PC-3 (cell line): ENCODE measurements around the gene DCTN3. TPM values are rescaled to one million over a fixed set of nuclear protein-coding genes. Genes with fewer than 3 reads are reported as not detected.

Experiments used
- ATAC-seq: fragments of 200-7000 bp; cut with Tn5 transposase; 2 replicates; pipeline ENCODE4 v1.9.1; 2020; ENCODE audit warnings: mild to moderate bottlenecking, moderate library complexity
- BruUV-seq: library from RNA; stranded (reverse); fragments of 400-500 nt; replicated peaks from 2 replicates; lab custom pipeline; 2021; lab: Mats Ljungman, UMichigan
- CTCF ChIA-PET: fragments of 300-600 bp; sonication (Branson Sonifier 250); formaldehyde crosslinking; loops from one replicate; lab custom pipeline; 2022; ENCODE audit warnings: antibody characterized with exemption; lab: Charles Lee
- POLR2A ChIA-PET: fragments of 300-600 bp; sonication (Branson Sonifier 250); formaldehyde crosslinking; loops from one replicate; lab custom pipeline; 2022; ENCODE audit warnings: antibody characterized with exemption; ENCODE audit not compliant: unreplicated experiment; lab: Charles Lee
- DNase-seq: peaks from one replicate; pipeline ENCODE4 v3.0.0-alpha.2; 2015
- H2AFZ ChIP-seq: fragments of 300-600 bp; sonication (generic); 2 replicates; pipeline ENCODE4 v1.6.0; 2016; ENCODE audit warnings: antibody characterized with exemption, low read length
- H3F3A ChIP-seq: fragments of 300-600 bp; sonication (generic); one replicate; pipeline ENCODE4 v1.6.0; 2017; ENCODE audit warnings: antibody characterized with exemption, low read length, control low read depth, mild to moderate bottlenecking; ENCODE audit not compliant: unreplicated experiment
- H3K27ac ChIP-seq: fragments of 300-600 bp; sonication (generic); 2 replicates; pipeline ENCODE4 v1.5.1; 2016; ENCODE audit warnings: mild to moderate bottlenecking, low read length
- H3K27me3 ChIP-seq: fragments of 300-600 bp; sonication (generic); 2 replicates; pipeline ENCODE4 v1.6.1; 2016; ENCODE audit warnings: low read length, mixed read lengths
- H3K36me3 ChIP-seq: fragments of 300-600 bp; sonication (generic); 2 replicates; pipeline ENCODE4 v1.6.1; 2016; ENCODE audit warnings: low read depth, mixed run types, low read length, mixed read lengths
- H3K4me1 ChIP-seq: fragments of 300-600 bp; sonication (generic); 2 replicates; pipeline ENCODE4 v1.5.1; 2016; ENCODE audit warnings: low read length; ENCODE audit not compliant: insufficient read depth
- H3K4me2 ChIP-seq: fragments of 300-600 bp; sonication (generic); 2 replicates; pipeline ENCODE4 v1.6.0; 2016; ENCODE audit warnings: low read length
- H3K4me3 ChIP-seq: fragments of 300-600 bp; sonication (generic); 2 replicates; pipeline ENCODE4 v1.5.1; 2016; ENCODE audit warnings: mild to moderate bottlenecking, low read length, mixed read lengths
- H3K79me2 ChIP-seq: fragments of 300-600 bp; sonication (generic); 2 replicates; pipeline ENCODE4 v1.6.1; 2017; ENCODE audit warnings: low read length, mixed read lengths
- H3K9ac ChIP-seq: fragments of 300-600 bp; sonication (generic); 2 replicates; pipeline ENCODE4 v1.6.0; 2016; ENCODE audit warnings: mild to moderate bottlenecking, low read length
- H3K9me2 ChIP-seq: fragments of 300-600 bp; sonication (generic); replicated peaks from 2 replicates; pipeline ENCODE4 v1.6.1; 2016; ENCODE audit warnings: mixed run types, low read length, mixed read lengths
- H3K9me3 ChIP-seq: fragments of 300-600 bp; sonication (generic); 2 replicates; pipeline ENCODE4 v1.6.1; 2016; ENCODE audit warnings: low read length, mixed read lengths
- H4K20me1 ChIP-seq: fragments of 300-600 bp; sonication (generic); 2 replicates; pipeline ENCODE4 v1.6.1; 2016; ENCODE audit warnings: low read length, mixed read lengths
- EZH2 ChIP-seq: fragments of 300-600 bp; sonication (generic); IDR thresholded peaks from one replicate; pipeline ENCODE4 v1.6.1; 2017; ENCODE audit warnings: antibody characterized with exemption, mild to moderate bottlenecking, low read length; ENCODE audit not compliant: unreplicated experiment
- EZH2phosphoT487 ChIP-seq: fragments of 300-600 bp; sonication (generic); IDR thresholded peaks from 2 replicates; pipeline ENCODE4 v1.6.1; 2018; ENCODE audit warnings: mild to moderate bottlenecking, antibody characterized with exemption, low read length, borderline replicate concordance
- intact Hi-C: fragments of 100-400 bp; cut with micrococcal nuclease; formaldehyde crosslinking; loops from 2 replicates; pipeline ENCODE4 v1.9.0; 2023
- total RNA-seq: library from RNA; depleted of rRNA; stranded (reverse); fragments of >200 nt; gene quantifications from 2 replicates; pipeline ENCODE4 v1.2.3, GENCODE V29; 2014
- TF ChIP-seq, protein P1 (sequence below): fragments of 300-600 bp; sonication (generic); conservative IDR thresholded peaks from 2 replicates; pipeline ENCODE4 v1.5.1; 2017; ENCODE audit warnings: antibody characterized with exemption, low read depth, mild to moderate bottlenecking, low read length

DCTN3 gene
- total RNA-seq, 1 experiment from 2014 or later: 102 TPM

DNA sequence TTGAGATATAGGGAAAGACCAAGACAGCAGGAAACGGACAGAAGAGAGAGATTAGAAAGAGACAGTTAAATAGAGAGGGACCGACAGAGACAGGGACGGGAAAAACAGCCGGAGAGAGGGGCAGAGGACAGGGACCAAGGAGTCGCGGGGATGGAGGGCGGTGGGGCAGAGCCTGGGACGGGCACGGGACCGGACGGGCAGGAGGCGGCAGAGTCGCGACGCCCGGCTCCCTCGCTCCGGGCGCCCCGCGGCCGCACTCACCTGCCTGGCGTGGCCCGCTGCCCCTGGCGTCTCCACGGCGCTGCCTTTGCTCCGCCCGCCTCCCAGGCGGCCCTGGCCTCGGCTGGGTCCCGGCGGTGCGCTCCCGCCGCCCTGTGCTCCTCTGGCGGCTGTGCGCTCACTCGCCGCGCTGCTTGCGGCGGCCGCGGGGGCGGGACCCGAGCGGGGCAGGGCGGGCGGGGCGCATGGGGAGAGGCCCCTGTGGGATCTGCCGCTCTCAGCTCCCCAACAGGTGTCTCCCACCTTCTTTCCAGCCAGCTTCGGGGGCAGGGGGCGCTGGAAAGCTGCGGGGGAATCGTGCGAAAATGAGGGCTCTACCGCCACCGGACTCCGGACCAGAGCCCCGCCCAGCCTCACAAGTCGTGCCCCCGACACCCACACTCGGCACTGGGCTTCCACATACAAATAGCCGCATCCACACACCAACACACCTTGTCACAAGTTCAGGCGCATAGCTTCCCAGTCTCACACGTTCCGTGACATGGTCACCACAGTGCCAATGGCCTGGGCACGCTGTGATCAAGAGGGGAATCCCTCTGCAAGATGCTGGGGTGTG is 8.6 kb upstream of the DCTN3 start, which contains the start of gene ARID3C:
ARID3C (minus strand) TSS at position 411 of the 835 bp plus-strand sequence. CDS start 1,052 bp downstream, outside the sequence.
- BruUV-seq: no TSS peak

DNA sequence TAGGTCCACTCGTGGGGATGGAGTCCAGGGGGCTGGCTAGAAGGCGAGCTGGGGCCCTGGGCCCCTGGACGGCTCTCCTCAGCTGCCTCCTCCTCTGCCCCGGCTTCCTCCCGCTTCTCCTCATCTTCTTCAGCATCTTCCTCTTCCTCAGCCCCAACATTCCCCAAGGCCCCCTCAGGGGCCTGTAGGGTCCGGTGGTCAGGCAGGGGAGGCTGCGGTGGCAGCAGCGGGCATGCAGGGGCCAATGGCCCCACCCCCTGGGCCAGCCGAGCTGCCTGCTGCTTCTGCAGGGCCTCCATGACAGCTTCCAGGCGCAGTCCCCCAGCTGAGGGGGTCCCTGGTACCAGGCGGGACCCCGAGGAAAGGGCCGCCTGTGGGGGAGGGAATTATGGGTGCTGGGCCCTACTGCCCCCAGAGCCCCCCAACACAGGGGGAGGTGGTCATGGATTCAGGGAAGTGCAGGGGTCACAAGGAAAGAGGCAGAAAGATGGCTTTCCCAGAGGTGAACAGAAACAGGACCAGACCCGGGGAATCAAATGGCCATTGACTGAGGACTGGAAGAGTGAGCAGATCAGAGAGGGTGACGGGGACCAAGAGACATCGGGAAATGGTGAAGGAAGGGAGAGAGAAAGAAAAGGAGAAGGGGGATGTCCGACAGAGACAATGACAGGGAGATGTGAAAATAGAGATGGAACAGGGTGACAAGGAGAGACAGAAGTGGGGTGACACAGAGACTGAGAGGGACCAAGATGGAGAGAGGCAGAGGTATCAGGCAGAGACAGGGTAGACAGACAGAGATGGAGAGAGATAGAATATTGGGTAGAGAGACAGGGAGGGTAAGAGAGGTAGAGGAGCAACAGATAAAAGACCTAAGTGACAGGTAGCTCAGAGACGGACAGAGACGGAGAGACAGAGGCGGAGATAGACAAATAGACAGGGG is 7.7 kb upstream of the DCTN3 start:
- TF ChIP-seq, protein P1, sequence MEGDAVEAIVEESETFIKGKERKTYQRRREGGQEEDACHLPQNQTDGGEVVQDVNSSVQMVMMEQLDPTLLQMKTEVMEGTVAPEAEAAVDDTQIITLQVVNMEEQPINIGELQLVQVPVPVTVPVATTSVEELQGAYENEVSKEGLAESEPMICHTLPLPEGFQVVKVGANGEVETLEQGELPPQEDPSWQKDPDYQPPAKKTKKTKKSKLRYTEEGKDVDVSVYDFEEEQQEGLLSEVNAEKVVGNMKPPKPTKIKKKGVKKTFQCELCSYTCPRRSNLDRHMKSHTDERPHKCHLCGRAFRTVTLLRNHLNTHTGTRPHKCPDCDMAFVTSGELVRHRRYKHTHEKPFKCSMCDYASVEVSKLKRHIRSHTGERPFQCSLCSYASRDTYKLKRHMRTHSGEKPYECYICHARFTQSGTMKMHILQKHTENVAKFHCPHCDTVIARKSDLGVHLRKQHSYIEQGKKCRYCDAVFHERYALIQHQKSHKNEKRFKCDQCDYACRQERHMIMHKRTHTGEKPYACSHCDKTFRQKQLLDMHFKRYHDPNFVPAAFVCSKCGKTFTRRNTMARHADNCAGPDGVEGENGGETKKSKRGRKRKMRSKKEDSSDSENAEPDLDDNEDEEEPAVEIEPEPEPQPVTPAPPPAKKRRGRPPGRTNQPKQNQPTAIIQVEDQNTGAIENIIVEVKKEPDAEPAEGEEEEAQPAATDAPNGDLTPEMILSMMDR: no peak
- TF ChIP-seq EZH2: no peak
- no peak for TF ChIP-seq EZH2phosphoT487
- H3K9me3 ChIP-seq: no peaks in the 10 kb centered on the region
- no peak for ATAC-seq
- H2AFZ ChIP-seq: peak overlapping the region; percentile 61
- POLR2A ChIA-PET: interaction anchor here (0.7 kb wide), 1 partner anchor 10 kb away, joined by 5 read pairs; no protein-coding TSS in a partner anchor
- H3K4me2 ChIP-seq: peak overlapping the region; percentile 81
- no peak overlapping the region for H3K9ac ChIP-seq
- H3K4me1 ChIP-seq: no peaks in the 10 kb centered on the region; the same call in 1 of the 2 replicates
- peaks cover 14% of the 10 kb centered on the region for H3K27me3 ChIP-seq
- CTCF ChIA-PET: no interaction called here
- intact Hi-C loops: no loop called here
- H3F3A ChIP-seq: no peaks in the 10 kb centered on the region
- H4K20me1 ChIP-seq: no peaks in the 10 kb centered on the region
- no peaks in the 10 kb centered on the region for H3K36me3 ChIP-seq
- DNase-seq: no peak
- H3K4me3 ChIP-seq: peak overlapping the region; percentile 56
- H3K9me2 ChIP-seq: no peaks in the 10 kb centered on the region
- H3K27ac ChIP-seq: no peak overlapping the region
- BruUV-seq: no TSS peak
- H3K79me2 ChIP-seq: no peaks in the 10 kb centered on the region

More for the DNA sequence above, 8.6 kb upstream of the DCTN3 start, which contains the start of gene ARID3C:
- Histone ChIP-seq H2AFZ (peak within 1 kb of the TSS; percentile 61), H3K9ac (no peak within 1 kb of the TSS), H3K4me3 (peak within 1 kb of the TSS; percentile 56), H3K4me1 (no peaks in the 10 kb centered on the region; the same call in 1 of the 2 replicates), H3K4me2 (peak within 1 kb of the TSS; percentile 81), H3K9me3 (no peaks in the 10 kb centered on the region), H3K27me3 (peaks cover 14% of the 10 kb centered on the region), H3K27ac (no peak within 1 kb of the TSS), H3K9me2 (no peaks in the 10 kb centered on the region), H3K36me3 (no peaks in the 10 kb centered on the region), H3K79me2 (no peaks in the 10 kb centered on the region), H3F3A (no peaks in the 10 kb centered on the region), H4K20me1 (no peaks in the 10 kb centered on the region)
- ATAC-seq (peak; percentile 79), DNase-seq (peak; percentile 28)
- intact Hi-C loops: no loop called here
- CTCF ChIA-PET: interaction anchor here (1.2 kb wide), 1 partner anchor 16 kb away, joined by 4 read pairs; no protein-coding TSS in a partner anchor
- TF ChIP-seq EZH2phosphoT487: no peak
- no peak for TF ChIP-seq EZH2
- POLR2A ChIA-PET: interaction anchor here (0.7 kb wide), 1 partner anchor 9 kb away, joined by 5 read pairs; no protein-coding TSS in a partner anchor

DNA sequence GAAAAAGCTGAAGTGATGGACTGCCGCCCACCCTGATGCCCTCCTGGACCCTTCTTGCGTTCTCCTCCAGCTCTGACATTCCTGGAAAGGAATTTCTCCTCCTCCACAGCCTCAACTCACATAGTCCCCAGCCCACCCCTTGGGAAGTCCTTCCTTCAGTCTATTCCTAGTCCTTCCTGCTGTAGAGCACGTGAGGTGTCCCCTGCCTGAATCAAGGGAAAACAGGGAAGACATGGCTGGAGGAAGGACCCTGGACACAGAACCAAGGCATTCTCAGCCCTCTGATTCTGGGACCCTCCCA is 4.8 kb upstream of the DCTN3 start:
- H3K9me3 ChIP-seq: no peaks in the 10 kb centered on the region
- no peak overlapping the region for H3K27ac ChIP-seq
- no TSS peak for BruUV-seq
- H3K27me3 ChIP-seq: peaks cover 14% of the 10 kb centered on the region
- POLR2A ChIA-PET: interaction anchor here (0.8 kb wide), 1 partner anchor 411 kb away, joined by 7 read pairs; no protein-coding TSS in a partner anchor
- no peak for DNase-seq
- no peaks in the 10 kb centered on the region; the same call in 1 of the 2 replicates for H3K4me1 ChIP-seq
- H3K9me2 ChIP-seq: no peaks in the 10 kb centered on the region
- no peaks in the 10 kb centered on the region for H4K20me1 ChIP-seq
- no peak overlapping the region for H3K9ac ChIP-seq
- CTCF ChIA-PET: no interaction called here
- no peak overlapping the region for H3K4me2 ChIP-seq
- TF ChIP-seq EZH2phosphoT487: no peak
- no peak for TF ChIP-seq EZH2
- TF ChIP-seq, protein P1: no peak
- H3F3A ChIP-seq: no peaks in the 10 kb centered on the region
- H2AFZ ChIP-seq: no peak overlapping the region
- intact Hi-C loops: no loop called here
- no peak overlapping the region for H3K4me3 ChIP-seq
- no peaks in the 10 kb centered on the region for H3K79me2 ChIP-seq
- no peak for ATAC-seq
- no peaks in the 10 kb centered on the region for H3K36me3 ChIP-seq
